K562 (cell line): ENCODE results near the gene SON. TPM values are rescaled to one million over a fixed set of nuclear protein-coding genes. Genes with fewer than 3 reads are reported as not detected.

Experiments
- ATF1 ChIP-seq, 2 experiments: fragments of 450-650 bp in 1 of 2; IDR thresholded peaks; 2 replicates each; pipeline ENCODE4 v1.6.1; 2016; ENCODE audit warnings: missing compliant biosample characterization in 1 of 2, missing genetic modification characterization in 1 of 2
- BRF1 ChIP-seq: IDR thresholded peaks from 3 replicates; pipeline ENCODE4 v1.6.1; 2011; ENCODE audit warnings: borderline replicate concordance, mild to moderate bottlenecking; ENCODE audit not compliant: insufficient read length; ENCODE audit errors: extremely low read depth
- C11orf30 ChIP-seq: fragments of 450-650 bp; IDR thresholded peaks from 2 replicates; pipeline ENCODE4 v1.6.1; 2016; ENCODE audit warnings: low read depth, mild to moderate bottlenecking
- FOXJ2 ChIP-seq: fragments of 200-800 bp; sonication (Bioruptor generic); IDR thresholded peaks from 2 replicates; pipeline ENCODE4 v1.6.1; 2016; ENCODE audit warnings: missing genetic modification characterization, missing compliant biosample characterization
- FOXP1 ChIP-seq: sonication (generic); formaldehyde crosslinking; IDR thresholded peaks from 2 replicates; pipeline ENCODE4 v1.8.0; 2022; ENCODE audit warnings: mild to moderate bottlenecking, missing genetic modification reagents
- HEY1 ChIP-seq: fragments of 250-450 bp; sonication (Bioruptor Pico); IDR thresholded peaks from 2 replicates; pipeline ENCODE4 v1.5.0; 2020; ENCODE audit warnings: mild to moderate bottlenecking, moderate library complexity, borderline replicate concordance
- MIER1 ChIP-seq: fragments of 450-650 bp; IDR thresholded peaks from 2 replicates; pipeline ENCODE4 v1.6.1; 2016; ENCODE audit warnings: antibody characterized with exemption, mild to moderate bottlenecking, low read depth
- NFE2L1 ChIP-seq: fragments of 450-650 bp; IDR thresholded peaks from 2 replicates; pipeline ENCODE4 v1.6.1; 2016; ENCODE audit warnings: missing genetic modification characterization, low read depth, mild to moderate bottlenecking, missing compliant biosample characterization, moderate library complexity, borderline replicate concordance
- POLR2B ChIP-seq: fragments of 450-650 bp; IDR thresholded peaks from 2 replicates; pipeline ENCODE4 v1.6.1; 2018; ENCODE audit warnings: low read depth; ENCODE audit not compliant: partially characterized antibody
- POLR2G ChIP-seq: fragments of 200-400 bp; formaldehyde crosslinking; IDR thresholded peaks from 2 replicates; pipeline ENCODE4 v1.6.1; 2017; ENCODE audit warnings: low read depth, mild to moderate bottlenecking, antibody characterized with exemption, low read length, moderate library complexity
- POU5F1 ChIP-seq: fragments of 150-350 bp; IDR thresholded peaks from 2 replicates; pipeline ENCODE4 v1.6.1; 2014; ENCODE audit warnings: borderline replicate concordance, low read length, low read depth, mild to moderate bottlenecking; ENCODE audit not compliant: partially characterized antibody
- SUPT5H ChIP-seq: fragments of 450-650 bp; IDR thresholded peaks from 2 replicates; pipeline ENCODE4 v1.6.1; 2016
- TFAM ChIP-seq: fragments of 250-450 bp; sonication (Bioruptor Pico); conservative IDR thresholded peaks from 2 replicates; pipeline ENCODE4 v1.5.0; 2021; ENCODE audit warnings: mild to moderate bottlenecking, moderate library complexity
- ZC3H11A ChIP-seq: IDR thresholded peaks from 2 replicates; pipeline ENCODE4 v1.6.1; 2012; ENCODE audit warnings: low read depth, low read length, improper control_type of control experiment
- ZFP36 ChIP-seq: fragments of 150-350 bp; IDR thresholded peaks from 2 replicates; pipeline ENCODE4 v1.6.1; 2018; ENCODE audit warnings: low read length, low read depth; ENCODE audit not compliant: partially characterized antibody
- polyA plus RNA-seq, 8 experiments: library from polyadenylated mRNA; depleted of rRNA in 4 of 8; stranded (reverse) in 5 of 8; unstranded in 3 of 8; fragments of >200 nt; fragmentation: Nextera tagmentation in 2 of 8; fragmentation: Illumina TruSeq in 1 of 8; extraction: Ambion mirVana in 2 of 8; extraction: Trizol in 1 of 8; gene quantifications; 2 replicates each; pipeline versions ENCODE4 v1.2.1 to v1.2.3, GENCODE V29; 2011 to 2014; ENCODE audit warnings: inconsistent platforms in 1 of 8, missing spikeins in 1 of 8
- total RNA-seq, 7 experiments: library from RNA; depleted of rRNA in 6 of 7; stranded (reverse); fragments of >200 nt in 6 of 7; fragmentation: Illumina TruSeq in 2 of 7; extraction: Trizol in 2 of 7; gene quantifications; 2 replicates each; pipeline versions ENCODE4 v1.2.1 to v1.2.3, GENCODE V29; 2011 to 2021; ENCODE audit warnings: low replicate concordance in 1 of 7
- TF ChIP-seq, protein P1 (sequence below): fragments of 450-650 bp; IDR thresholded peaks from 2 replicates; pipeline ENCODE4 v1.6.1; 2018; ENCODE audit warnings: mild to moderate bottlenecking, low read depth; ENCODE audit not compliant: partially characterized antibody
- TF ChIP-seq, protein P2 (sequence below): sonication (generic); formaldehyde crosslinking; IDR thresholded peaks from 2 replicates; pipeline ENCODE4 v1.8.1; 2023; ENCODE audit warnings: mild to moderate bottlenecking, missing genetic modification reagents
- TF ChIP-seq, protein P3 (sequence below): sonication (generic); formaldehyde crosslinking; IDR thresholded peaks from 2 replicates; pipeline ENCODE4 v1.8.1; 2022; ENCODE audit warnings: missing genetic modification reagents
- TF ChIP-seq, protein P4 (sequence below): fragments of 250-450 bp; sonication (Bioruptor Pico); IDR thresholded peaks from 2 replicates; pipeline ENCODE4 v1.8.0; 2022; ENCODE audit warnings: inconsistent platforms, mild to moderate bottlenecking, moderate library complexity, borderline replicate concordance
- TF ChIP-seq, protein P5 (sequence below): sonication (generic); formaldehyde crosslinking; IDR thresholded peaks from 2 replicates; pipeline ENCODE4 v1.8.1; 2023; ENCODE audit warnings: mild to moderate bottlenecking, missing genetic modification reagents, moderate library complexity

Gene SON
- total and polyA plus RNA-seq, 9 of the 15 experiments (the other 6 are each of a cell fraction or from before 2014, with no cell fraction given) = 105 to 742 (median 187) TPM

- TF ChIP-seq NFE2L1 (peak; percentile 89), ZC3H11A (no peak), BRF1 (no peak), HEY1 (CRISPR knock-in tag) (no peak), POU5F1 (no peak), FOXP1 (CRISPR knock-in tag) (no peak), C11orf30 (peak; percentile 91), SUPT5H (0 out of 2 replicates have a peak, but pooled peaks have one; percentile 37), ATF1 (CRISPR knock-in tag; IDR thresholded peaks at IDR 0.05) (no peak), ATF1 (tag; IDR thresholded peaks at IDR 0.05) (no peak), FOXJ2 (no peak), MIER1 (no peak), POLR2G (peak; percentile 53; the same call in 1 of the 2 replicates), POLR2B (no peak), ZFP36 (no peak), TFAM (CRISPR knock-in tag) (no peak)
- TF ChIP-seq, protein P1, sequence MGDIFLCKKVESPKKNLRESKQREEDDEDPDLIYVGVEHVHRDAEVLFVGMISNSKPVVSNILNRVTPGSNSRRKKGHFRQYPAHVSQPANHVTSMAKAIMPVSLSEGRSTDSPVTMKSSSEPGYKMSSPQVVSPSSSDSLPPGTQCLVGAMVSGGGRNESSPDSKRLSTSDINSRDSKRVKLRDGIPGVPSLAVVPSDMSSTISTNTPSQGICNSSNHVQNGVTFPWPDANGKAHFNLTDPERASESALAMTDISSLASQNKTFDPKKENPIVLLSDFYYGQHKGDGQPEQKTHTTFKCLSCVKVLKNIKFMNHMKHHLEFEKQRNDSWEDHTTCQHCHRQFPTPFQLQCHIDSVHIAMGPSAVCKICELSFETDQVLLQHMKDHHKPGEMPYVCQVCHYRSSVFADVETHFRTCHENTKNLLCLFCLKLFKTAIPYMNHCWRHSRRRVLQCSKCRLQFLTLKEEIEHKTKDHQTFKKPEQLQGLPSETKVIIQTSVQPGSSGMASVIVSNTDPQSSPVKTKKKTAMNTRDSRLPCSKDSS = no peak
- TF ChIP-seq, protein P2, sequence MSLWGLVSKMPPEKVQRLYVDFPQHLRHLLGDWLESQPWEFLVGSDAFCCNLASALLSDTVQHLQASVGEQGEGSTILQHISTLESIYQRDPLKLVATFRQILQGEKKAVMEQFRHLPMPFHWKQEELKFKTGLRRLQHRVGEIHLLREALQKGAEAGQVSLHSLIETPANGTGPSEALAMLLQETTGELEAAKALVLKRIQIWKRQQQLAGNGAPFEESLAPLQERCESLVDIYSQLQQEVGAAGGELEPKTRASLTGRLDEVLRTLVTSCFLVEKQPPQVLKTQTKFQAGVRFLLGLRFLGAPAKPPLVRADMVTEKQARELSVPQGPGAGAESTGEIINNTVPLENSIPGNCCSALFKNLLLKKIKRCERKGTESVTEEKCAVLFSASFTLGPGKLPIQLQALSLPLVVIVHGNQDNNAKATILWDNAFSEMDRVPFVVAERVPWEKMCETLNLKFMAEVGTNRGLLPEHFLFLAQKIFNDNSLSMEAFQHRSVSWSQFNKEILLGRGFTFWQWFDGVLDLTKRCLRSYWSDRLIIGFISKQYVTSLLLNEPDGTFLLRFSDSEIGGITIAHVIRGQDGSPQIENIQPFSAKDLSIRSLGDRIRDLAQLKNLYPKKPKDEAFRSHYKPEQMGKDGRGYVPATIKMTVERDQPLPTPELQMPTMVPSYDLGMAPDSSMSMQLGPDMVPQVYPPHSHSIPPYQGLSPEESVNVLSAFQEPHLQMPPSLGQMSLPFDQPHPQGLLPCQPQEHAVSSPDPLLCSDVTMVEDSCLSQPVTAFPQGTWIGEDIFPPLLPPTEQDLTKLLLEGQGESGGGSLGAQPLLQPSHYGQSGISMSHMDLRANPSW (CRISPR knock-in tag) = no peak
- TF ChIP-seq, protein P3, sequence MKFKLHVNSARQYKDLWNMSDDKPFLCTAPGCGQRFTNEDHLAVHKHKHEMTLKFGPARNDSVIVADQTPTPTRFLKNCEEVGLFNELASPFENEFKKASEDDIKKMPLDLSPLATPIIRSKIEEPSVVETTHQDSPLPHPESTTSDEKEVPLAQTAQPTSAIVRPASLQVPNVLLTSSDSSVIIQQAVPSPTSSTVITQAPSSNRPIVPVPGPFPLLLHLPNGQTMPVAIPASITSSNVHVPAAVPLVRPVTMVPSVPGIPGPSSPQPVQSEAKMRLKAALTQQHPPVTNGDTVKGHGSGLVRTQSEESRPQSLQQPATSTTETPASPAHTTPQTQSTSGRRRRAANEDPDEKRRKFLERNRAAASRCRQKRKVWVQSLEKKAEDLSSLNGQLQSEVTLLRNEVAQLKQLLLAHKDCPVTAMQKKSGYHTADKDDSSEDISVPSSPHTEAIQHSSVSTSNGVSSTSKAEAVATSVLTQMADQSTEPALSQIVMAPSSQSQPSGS (CRISPR knock-in tag) = no peak
- TF ChIP-seq, protein P4, sequence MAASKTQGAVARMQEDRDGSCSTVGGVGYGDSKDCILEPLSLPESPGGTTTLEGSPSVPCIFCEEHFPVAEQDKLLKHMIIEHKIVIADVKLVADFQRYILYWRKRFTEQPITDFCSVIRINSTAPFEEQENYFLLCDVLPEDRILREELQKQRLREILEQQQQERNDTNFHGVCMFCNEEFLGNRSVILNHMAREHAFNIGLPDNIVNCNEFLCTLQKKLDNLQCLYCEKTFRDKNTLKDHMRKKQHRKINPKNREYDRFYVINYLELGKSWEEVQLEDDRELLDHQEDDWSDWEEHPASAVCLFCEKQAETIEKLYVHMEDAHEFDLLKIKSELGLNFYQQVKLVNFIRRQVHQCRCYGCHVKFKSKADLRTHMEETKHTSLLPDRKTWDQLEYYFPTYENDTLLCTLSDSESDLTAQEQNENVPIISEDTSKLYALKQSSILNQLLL = no peak
- TF ChIP-seq, protein P5, sequence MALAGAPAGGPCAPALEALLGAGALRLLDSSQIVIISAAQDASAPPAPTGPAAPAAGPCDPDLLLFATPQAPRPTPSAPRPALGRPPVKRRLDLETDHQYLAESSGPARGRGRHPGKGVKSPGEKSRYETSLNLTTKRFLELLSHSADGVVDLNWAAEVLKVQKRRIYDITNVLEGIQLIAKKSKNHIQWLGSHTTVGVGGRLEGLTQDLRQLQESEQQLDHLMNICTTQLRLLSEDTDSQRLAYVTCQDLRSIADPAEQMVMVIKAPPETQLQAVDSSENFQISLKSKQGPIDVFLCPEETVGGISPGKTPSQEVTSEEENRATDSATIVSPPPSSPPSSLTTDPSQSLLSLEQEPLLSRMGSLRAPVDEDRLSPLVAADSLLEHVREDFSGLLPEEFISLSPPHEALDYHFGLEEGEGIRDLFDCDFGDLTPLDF (CRISPR knock-in tag) = 0 out of 2 replicates have a peak, but pooled peaks have one; percentile 21
These were observed 36.2 kb downstream of the SON start (continued) for GRCh38 chr21:33578959-33579542.
